HEK293 (cell line): ENCODE results near the gene OR14I1.

Source experiments
- CTCF ChIA-PET: fragments of 350-600 bp; formaldehyde crosslinking; extraction: SDS; loops from one replicate; lab custom pipeline; 2021; ENCODE audit warnings: antibody characterized with exemption; lab: Yijun Ruan, JAX
- POLR2A ChIA-PET: fragments of 300-600 bp; formaldehyde crosslinking; extraction: SDS; loops from one replicate; lab custom pipeline; 2020; ENCODE audit warnings: antibody characterized with exemption, inconsistent platforms; lab: Yijun Ruan, JAX
- H3K27ac ChIP-seq: fragments of 200-500 bp; sonication (Bioruptor generic); 2 replicates; pipeline ENCODE4 v1.5.1; 2014; ENCODE audit warnings: low read depth, low read length, control low read depth, inconsistent platforms; ENCODE audit errors: extremely low read depth
- H3K36me3 ChIP-seq, 2 experiments: fragments of 200-500 bp in 1 of 2; sonication (Bioruptor generic) in 1 of 2; 1 replicate in 1 of 2; 2 replicates in 1 of 2; pipeline ENCODE4 v1.5.1; 2014 to 2017; ENCODE audit warnings: inconsistent platforms in 2 of 2, low read length in 2 of 2; ENCODE audit not compliant: control insufficient read depth in 2 of 2, insufficient read depth in 1 of 2
- H3K4me1 ChIP-seq: fragments of 200-500 bp; sonication (Bioruptor generic); 2 replicates; pipeline ENCODE4 v1.5.1; 2014; ENCODE audit warnings: mild to moderate bottlenecking, low read length, inconsistent platforms; ENCODE audit not compliant: control insufficient read depth, insufficient read depth
- H3K4me3 ChIP-seq: 2 replicates; pipeline ENCODE4 v1.5.1; 2011; ENCODE audit warnings: low read depth, mild to moderate bottlenecking, control low read depth, low read length, moderate library complexity
- H3K9me3 ChIP-seq: fragments of 200-500 bp; sonication (Bioruptor generic); 2 replicates; pipeline ENCODE4 v1.5.1; 2014; ENCODE audit warnings: low read depth, low read length, inconsistent platforms; ENCODE audit not compliant: control insufficient read depth, insufficient read depth
- IKZF3 ChIP-seq: fragments of 450-650 bp; IDR thresholded peaks from 2 replicates; pipeline ENCODE4 v1.5.0; 2018; ENCODE audit warnings: missing biosample characterization, mild to moderate bottlenecking, missing genetic modification characterization, moderate library complexity
- INSM2 ChIP-seq: fragments of 450-650 bp; formaldehyde crosslinking; IDR thresholded peaks from 2 replicates; pipeline ENCODE4 v1.5.1; 2016; ENCODE audit warnings: missing biosample characterization, missing genetic modification characterization
- OSR2 ChIP-seq: fragments of 450-650 bp; formaldehyde crosslinking; IDR thresholded peaks from 2 replicates; pipeline ENCODE4 v1.5.1; 2016; ENCODE audit warnings: missing biosample characterization, missing genetic modification characterization
- OVOL3 ChIP-seq: fragments of 450-650 bp; formaldehyde crosslinking; IDR thresholded peaks from 2 replicates; pipeline ENCODE4 v1.5.1; 2016; ENCODE audit warnings: missing biosample characterization, missing genetic modification characterization
- PRDM6 ChIP-seq: fragments of 450-650 bp; formaldehyde crosslinking; IDR thresholded peaks from 2 replicates; pipeline ENCODE4 v1.5.1; 2017; ENCODE audit warnings: missing biosample characterization, missing genetic modification characterization
- SCRT1 ChIP-seq: fragments of 450-650 bp; formaldehyde crosslinking; IDR thresholded peaks from 2 replicates; pipeline ENCODE4 v1.5.1; 2016; ENCODE audit warnings: missing biosample characterization, missing genetic modification characterization, borderline replicate concordance
- SP2 ChIP-seq: fragments of 450-650 bp; formaldehyde crosslinking; IDR thresholded peaks from 2 replicates; pipeline ENCODE4 v1.5.1; 2016; ENCODE audit warnings: missing biosample characterization, missing genetic modification characterization
- ZBTB8A ChIP-seq: fragments of 450-650 bp; formaldehyde crosslinking; IDR thresholded peaks from 2 replicates; pipeline ENCODE4 v1.5.1; 2016; ENCODE audit warnings: missing biosample characterization, missing genetic modification characterization
- ZNF10 ChIP-seq: fragments of 450-650 bp; formaldehyde crosslinking; IDR thresholded peaks from 2 replicates; pipeline ENCODE4 v1.5.1; 2017; ENCODE audit warnings: missing biosample characterization, missing genetic modification characterization
- ZNF112 ChIP-seq: fragments of 450-650 bp; formaldehyde crosslinking; IDR thresholded peaks from 2 replicates; pipeline ENCODE4 v1.5.0; 2017; ENCODE audit warnings: missing biosample characterization, missing genetic modification characterization
- ZNF155 ChIP-seq: fragments of 450-650 bp; formaldehyde crosslinking; IDR thresholded peaks from 2 replicates; pipeline ENCODE4 v1.5.1; 2016; ENCODE audit warnings: missing biosample characterization, missing genetic modification characterization
- ZNF19 ChIP-seq: fragments of 450-650 bp; formaldehyde crosslinking; IDR thresholded peaks from 2 replicates; pipeline ENCODE4; 2016; ENCODE audit warnings: missing biosample characterization, missing genetic modification characterization, low read depth
- ZNF202 ChIP-seq: fragments of 450-650 bp; formaldehyde crosslinking; IDR thresholded peaks from 2 replicates; pipeline ENCODE4 v1.5.1; 2016; ENCODE audit warnings: missing biosample characterization, missing genetic modification characterization, borderline replicate concordance
- ZNF214 ChIP-seq: fragments of 450-650 bp; formaldehyde crosslinking; IDR thresholded peaks from 2 replicates; pipeline ENCODE4 v1.5.1; 2017; ENCODE audit warnings: missing biosample characterization, mild to moderate bottlenecking, missing genetic modification characterization, borderline replicate concordance
- ZNF24 ChIP-seq: fragments of 450-650 bp; formaldehyde crosslinking; IDR thresholded peaks from 2 replicates; pipeline ENCODE4 v1.5.1; 2016; ENCODE audit warnings: missing biosample characterization, missing genetic modification characterization
- ZNF394 ChIP-seq: fragments of 450-650 bp; formaldehyde crosslinking; IDR thresholded peaks from 2 replicates; pipeline ENCODE4 v1.5.1; 2016; ENCODE audit warnings: missing biosample characterization, missing genetic modification characterization, mild to moderate bottlenecking, moderate library complexity, borderline replicate concordance
- ZNF639 ChIP-seq: fragments of 450-650 bp; formaldehyde crosslinking; IDR thresholded peaks from 2 replicates; pipeline ENCODE4 v1.5.1; 2016; ENCODE audit warnings: missing biosample characterization, missing genetic modification characterization
- ZNF830 ChIP-seq: fragments of 450-650 bp; IDR thresholded peaks from 2 replicates; pipeline ENCODE4 v1.5.0; 2018; ENCODE audit warnings: missing biosample characterization, missing genetic modification characterization, low read depth, mild to moderate bottlenecking, moderate library complexity
- TF ChIP-seq, protein P1 (sequence below): fragments of 450-650 bp; formaldehyde crosslinking; IDR thresholded peaks from 2 replicates; pipeline ENCODE4 v1.5.1; 2016; ENCODE audit warnings: missing biosample characterization, missing genetic modification characterization, low read depth

Gene OR14I1

GRCh38 chr1:248686815-248687214 is 15.8 kb downstream of the OR14I1 start:
- H3K4me3 ChIP-seq, result no peak overlapping the region
- TF ChIP-seq, protein P1, sequence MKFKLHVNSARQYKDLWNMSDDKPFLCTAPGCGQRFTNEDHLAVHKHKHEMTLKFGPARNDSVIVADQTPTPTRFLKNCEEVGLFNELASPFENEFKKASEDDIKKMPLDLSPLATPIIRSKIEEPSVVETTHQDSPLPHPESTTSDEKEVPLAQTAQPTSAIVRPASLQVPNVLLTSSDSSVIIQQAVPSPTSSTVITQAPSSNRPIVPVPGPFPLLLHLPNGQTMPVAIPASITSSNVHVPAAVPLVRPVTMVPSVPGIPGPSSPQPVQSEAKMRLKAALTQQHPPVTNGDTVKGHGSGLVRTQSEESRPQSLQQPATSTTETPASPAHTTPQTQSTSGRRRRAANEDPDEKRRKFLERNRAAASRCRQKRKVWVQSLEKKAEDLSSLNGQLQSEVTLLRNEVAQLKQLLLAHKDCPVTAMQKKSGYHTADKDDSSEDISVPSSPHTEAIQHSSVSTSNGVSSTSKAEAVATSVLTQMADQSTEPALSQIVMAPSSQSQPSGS (tag by site-specific recombination), result no peak
- no peak for TF ChIP-seq ZNF394 (tag by site-specific recombination)
- no peak for TF ChIP-seq INSM2 (tag by site-specific recombination)
- no peak for TF ChIP-seq SCRT1 (tag by site-specific recombination)
- no peak for TF ChIP-seq OVOL3 (tag by site-specific recombination)
- no peak for TF ChIP-seq ZNF10 (tag by site-specific recombination)
- TF ChIP-seq SP2 (tag by site-specific recombination), result no peak
- no peak for TF ChIP-seq ZNF19 (tag by site-specific recombination)
- TF ChIP-seq ZNF155 (tag by site-specific recombination), result no peak
- TF ChIP-seq ZNF24, result no peak
- TF ChIP-seq OSR2 (tag by site-specific recombination), result no peak
- TF ChIP-seq ZBTB8A (tag by site-specific recombination), result no peak
- TF ChIP-seq, all 188 proteins: peak for 0
- no peaks in the 10 kb centered on the region for H3K9me3 ChIP-seq
- H3K36me3 ChIP-seq, result no peaks in the 10 kb centered on the region
- H3K27ac ChIP-seq, result no peak overlapping the region
- H3K4me1 ChIP-seq, result no peaks in the 10 kb centered on the region
- POLR2A ChIA-PET, result no interaction called here
- CTCF ChIA-PET, result no interaction called here

GRCh38 chr1:248681651-248682050 is 20.9 kb downstream of the OR14I1 start:
- H3K4me3 ChIP-seq, result no peak overlapping the region
- POLR2A ChIA-PET, result no interaction called here
- CTCF ChIA-PET, result no interaction called here
- H3K27ac ChIP-seq, result no peak overlapping the region
- no peak for TF ChIP-seq ZNF202 (tag by site-specific recombination)
- no peak for TF ChIP-seq PRDM6 (tag by site-specific recombination)
- TF ChIP-seq IKZF3 (tag by site-specific recombination), result no peak
- no peak for TF ChIP-seq ZNF830 (tag by site-specific recombination)
- TF ChIP-seq SCRT1 (tag by site-specific recombination), result no peak
- TF ChIP-seq ZNF112, result no peak
- TF ChIP-seq ZNF24, result no peak
- no peak for TF ChIP-seq ZNF639 (tag by site-specific recombination)
- TF ChIP-seq ZNF214 (tag by site-specific recombination), result no peak
- no peaks in the 10 kb centered on the region for H3K9me3 ChIP-seq
- no peaks in the 10 kb centered on the region for H3K4me1 ChIP-seq
- H3K36me3 ChIP-seq, result no peaks in the 10 kb centered on the region
